MM.1S (cell line): Measurements from ENCODE around the gene CLDN4.

Experiments
- DNase-seq: peaks from one replicate; pipeline ENCODE4 v3.0.0-alpha.2; 2015
- H2AFZ ChIP-seq: fragments of 300-600 bp; sonication (generic); 2 replicates; pipeline ENCODE4 v1.6.0; 2016; ENCODE audit warnings: antibody characterized with exemption, low read length
- H3F3A ChIP-seq: fragments of 300-600 bp; sonication (generic); 2 replicates; pipeline ENCODE4 v1.6.1; 2016; ENCODE audit warnings: mild to moderate bottlenecking, antibody characterized with exemption, low read length, moderate library complexity, mixed read lengths; ENCODE audit not compliant: insufficient read depth
- H3K27ac ChIP-seq: fragments of 300-600 bp; sonication (generic); 2 replicates; pipeline ENCODE4 v1.5.1; 2016; ENCODE audit warnings: mild to moderate bottlenecking, low read length
- H3K27me3 ChIP-seq: fragments of 300-600 bp; sonication (generic); replicated peaks from 2 replicates; pipeline ENCODE4 v1.6.0; 2016; ENCODE audit warnings: low read length; ENCODE audit not compliant: insufficient read depth
- H3K36me3 ChIP-seq: fragments of 300-600 bp; sonication (generic); replicated peaks from 2 replicates; pipeline ENCODE4 v1.6.1; 2016; ENCODE audit warnings: mild to moderate bottlenecking, low read length, mixed read lengths; ENCODE audit not compliant: insufficient read depth
- H3K4me1 ChIP-seq: fragments of 300-600 bp; sonication (generic); 2 replicates; pipeline ENCODE4 v1.6.1; 2016; ENCODE audit warnings: low read length, mixed read lengths
- H3K4me2 ChIP-seq: fragments of 300-600 bp; sonication (generic); 2 replicates; pipeline ENCODE4 v1.6.0; 2016; ENCODE audit warnings: low read depth, low read length
- H3K4me3 ChIP-seq: fragments of 300-600 bp; sonication (generic); 2 replicates; pipeline ENCODE4 v1.5.1; 2016; ENCODE audit warnings: low read length, mixed read lengths
- H3K79me2 ChIP-seq: fragments of 300-600 bp; sonication (generic); 2 replicates; pipeline ENCODE4 v1.6.1; 2016; ENCODE audit warnings: mixed run types, low read length, mixed read lengths
- H3K9ac ChIP-seq: fragments of 300-600 bp; sonication (generic); 2 replicates; pipeline ENCODE4 v1.6.1; 2016; ENCODE audit warnings: low read length, mixed read lengths
- H3K9me2 ChIP-seq: fragments of 300-600 bp; sonication (generic); replicated peaks from 2 replicates; pipeline ENCODE4 v1.6.1; 2016; ENCODE audit warnings: mild to moderate bottlenecking, low read length, mixed read lengths; ENCODE audit not compliant: insufficient read depth
- H3K9me3 ChIP-seq: fragments of 300-600 bp; sonication (generic); replicated peaks from 2 replicates; pipeline ENCODE4 v1.6.1; 2016; ENCODE audit warnings: mild to moderate bottlenecking, low read length, mixed read lengths; ENCODE audit not compliant: insufficient read depth
- H4K20me1 ChIP-seq: fragments of 300-600 bp; sonication (generic); 2 replicates; pipeline ENCODE4 v1.6.1; 2016; ENCODE audit warnings: mild to moderate bottlenecking, low read length, moderate library complexity, mixed read lengths; ENCODE audit not compliant: insufficient read depth
- EZH2 ChIP-seq: fragments of 300-600 bp; sonication (generic); optimal IDR thresholded peaks from 2 replicates; pipeline ENCODE3; 2017; ENCODE audit warnings: low read depth, mild to moderate bottlenecking, antibody characterized with exemption, low read length, mixed read lengths
- EZH2phosphoT487 ChIP-seq: fragments of 300-600 bp; sonication (generic); IDR thresholded peaks from 2 replicates; pipeline ENCODE4 v1.6.1; 2018; ENCODE audit warnings: antibody characterized with exemption, low read length
- TF ChIP-seq, protein P1 (sequence below): fragments of 300-600 bp; sonication (generic); IDR thresholded peaks from 2 replicates; pipeline ENCODE4 v1.5.1; 2016; ENCODE audit warnings: antibody characterized with exemption, low read length, mixed read lengths

CLDN4 gene

GRCh38 chr7:73869011-73869798 lies 38.4 kb downstream of the CLDN4 start:
- H3K9me2 ChIP-seq = no peaks in the 10 kb centered on the region
- H3F3A ChIP-seq = no peaks in the 10 kb centered on the region
- no peaks in the 10 kb centered on the region for H3K36me3 ChIP-seq
- no peaks in the 10 kb centered on the region for H4K20me1 ChIP-seq
- no peak overlapping the region for H3K4me3 ChIP-seq
- H3K27me3 ChIP-seq = peaks cover 22% of the 10 kb centered on the region
- H3K9ac ChIP-seq = no peak overlapping the region
- no peaks in the 10 kb centered on the region for H3K79me2 ChIP-seq
- H3K4me1 ChIP-seq = no peaks in the 10 kb centered on the region
- TF ChIP-seq, protein P1, sequence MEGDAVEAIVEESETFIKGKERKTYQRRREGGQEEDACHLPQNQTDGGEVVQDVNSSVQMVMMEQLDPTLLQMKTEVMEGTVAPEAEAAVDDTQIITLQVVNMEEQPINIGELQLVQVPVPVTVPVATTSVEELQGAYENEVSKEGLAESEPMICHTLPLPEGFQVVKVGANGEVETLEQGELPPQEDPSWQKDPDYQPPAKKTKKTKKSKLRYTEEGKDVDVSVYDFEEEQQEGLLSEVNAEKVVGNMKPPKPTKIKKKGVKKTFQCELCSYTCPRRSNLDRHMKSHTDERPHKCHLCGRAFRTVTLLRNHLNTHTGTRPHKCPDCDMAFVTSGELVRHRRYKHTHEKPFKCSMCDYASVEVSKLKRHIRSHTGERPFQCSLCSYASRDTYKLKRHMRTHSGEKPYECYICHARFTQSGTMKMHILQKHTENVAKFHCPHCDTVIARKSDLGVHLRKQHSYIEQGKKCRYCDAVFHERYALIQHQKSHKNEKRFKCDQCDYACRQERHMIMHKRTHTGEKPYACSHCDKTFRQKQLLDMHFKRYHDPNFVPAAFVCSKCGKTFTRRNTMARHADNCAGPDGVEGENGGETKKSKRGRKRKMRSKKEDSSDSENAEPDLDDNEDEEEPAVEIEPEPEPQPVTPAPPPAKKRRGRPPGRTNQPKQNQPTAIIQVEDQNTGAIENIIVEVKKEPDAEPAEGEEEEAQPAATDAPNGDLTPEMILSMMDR = no peak
- TF ChIP-seq EZH2phosphoT487 = no peak
- TF ChIP-seq EZH2 = no peak
- no peak for DNase-seq
- no peak overlapping the region for H3K27ac ChIP-seq
- no peak overlapping the region for H3K4me2 ChIP-seq
- no peak overlapping the region for H2AFZ ChIP-seq
- H3K9me3 ChIP-seq = no peaks in the 10 kb centered on the region

DNA sequence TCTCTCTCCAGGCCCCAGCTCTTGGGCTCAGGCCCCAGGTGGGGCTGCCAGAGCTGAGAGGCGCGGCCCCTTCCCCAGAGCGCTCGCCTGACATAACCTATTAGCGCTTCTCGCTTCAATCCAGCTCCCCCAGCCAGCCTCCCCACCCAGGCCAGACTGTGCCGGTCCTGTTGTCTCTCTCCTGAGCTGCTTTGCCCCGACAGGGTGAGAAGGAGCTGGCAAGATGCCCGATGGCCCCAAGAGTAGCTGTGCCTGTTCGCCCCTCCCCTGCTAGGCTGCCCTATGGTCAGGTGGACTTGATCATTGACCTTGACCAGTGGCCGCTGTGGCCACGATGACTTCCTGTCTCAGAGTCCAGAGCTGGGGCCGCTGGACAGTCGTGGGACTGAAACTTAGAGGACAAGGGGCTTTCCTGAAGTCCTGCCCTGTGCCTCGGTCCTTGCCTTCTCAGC lies 39.3 kb downstream of the CLDN4 start:
- Histone ChIP-seq H3K9ac (no peak overlapping the region), H3K27ac (no peak overlapping the region), H3K4me1 (no peaks in the 10 kb centered on the region), H3K9me3 (no peaks in the 10 kb centered on the region), H3K36me3 (no peaks in the 10 kb centered on the region), H3K79me2 (no peaks in the 10 kb centered on the region), H3F3A (no peaks in the 10 kb centered on the region), H3K27me3 (peaks cover 22% of the 10 kb centered on the region), H3K9me2 (no peaks in the 10 kb centered on the region), H3K4me3 (no peak overlapping the region), H3K4me2 (peak overlapping the region; percentile 45; the same call in 1 of the 2 replicates), H2AFZ (peak overlapping the region; percentile 39; the same call in 1 of the 2 replicates), H4K20me1 (no peaks in the 10 kb centered on the region)
- TF ChIP-seq, protein P1 = no peak
- TF ChIP-seq EZH2 (no peak), EZH2phosphoT487 (no peak)
- DNase-seq = no peak

- H4K20me1 ChIP-seq = no peaks in the 10 kb centered on the region
- no peak overlapping the region for H3K4me3 ChIP-seq
- DNase-seq = no peak
- no peaks in the 10 kb centered on the region for H3K4me1 ChIP-seq
- H3K27ac ChIP-seq = no peak overlapping the region
- TF ChIP-seq EZH2phosphoT487 (no peak), EZH2 (no peak)
- TF ChIP-seq, protein P1 = no peak
- no peak overlapping the region for H2AFZ ChIP-seq
- H3K36me3 ChIP-seq = no peaks in the 10 kb centered on the region
- H3K9me2 ChIP-seq = no peaks in the 10 kb centered on the region
- H3K9ac ChIP-seq = no peak overlapping the region
- H3K4me2 ChIP-seq = no peak overlapping the region
- no peaks in the 10 kb centered on the region for H3K9me3 ChIP-seq
- H3K79me2 ChIP-seq = no peaks in the 10 kb centered on the region
- H3K27me3 ChIP-seq = peaks cover 27% of the 10 kb centered on the region
- H3F3A ChIP-seq = no peaks in the 10 kb centered on the region
These were observed 40.6 kb downstream of the CLDN4 start for GRCh38 chr7:73871163-73872011.
